Skeletal muscle tissue (tissue), 4 donors: ENCODE data around the gene CHST12. TPM values are rescaled to one million over a fixed set of nuclear protein-coding genes. Genes with fewer than 3 reads are reported as not detected.

Experiments used
- H3K27ac ChIP-seq: one replicate; pipeline ENCODE4 v1.7.0; 2013; ENCODE audit warnings: mild to moderate bottlenecking, low read depth, low read length, inconsistent platforms
- H3K27me3 ChIP-seq, 3 donors: one replicate each; pipeline ENCODE4 v1.7.0; 2013; ENCODE audit warnings: low read length in 3 of 3; ENCODE audit not compliant: control insufficient read depth in 3 of 3, insufficient read depth in 3 of 3
- H3K36me3 ChIP-seq, 3 donors: one replicate each; pipeline ENCODE4 v1.7.0; 2013; ENCODE audit warnings: low read length in 3 of 3; ENCODE audit not compliant: control insufficient read depth in 3 of 3, insufficient read depth in 3 of 3
- H3K4me1 ChIP-seq, 3 donors: one replicate each; pipeline ENCODE4 v1.7.0; 2013; ENCODE audit warnings: low read length in 3 of 3, mild to moderate bottlenecking in 3 of 3; ENCODE audit not compliant: control insufficient read depth in 3 of 3, insufficient read depth in 3 of 3
- H3K4me3 ChIP-seq, 3 donors: one replicate each; pipeline ENCODE4 v1.7.0; 2013; ENCODE audit warnings: low read length in 3 of 3
- H3K9ac ChIP-seq, 3 donors: one replicate each; pipeline ENCODE4 v1.7.0; 2013; ENCODE audit warnings: low read length in 3 of 3, mild to moderate bottlenecking in 3 of 3, moderate library complexity in 2 of 3, low read depth in 1 of 3
- H3K9me3 ChIP-seq, 3 donors: one replicate each; pipeline ENCODE4 v1.7.0; 2013; ENCODE audit warnings: low read length in 3 of 3; ENCODE audit not compliant: control insufficient read depth in 3 of 3
- total RNA-seq: library from RNA; depleted of rRNA; stranded (reverse); fragments of >200 nt; gene quantifications from one replicate; pipeline ENCODE4 v1.2.3, GENCODE V29; 2014
- donor health status: Osteomylitis.

Gene CHST12
- total RNA-seq, 1 donor from 2014 or later: 1.0 TPM

DNA sequence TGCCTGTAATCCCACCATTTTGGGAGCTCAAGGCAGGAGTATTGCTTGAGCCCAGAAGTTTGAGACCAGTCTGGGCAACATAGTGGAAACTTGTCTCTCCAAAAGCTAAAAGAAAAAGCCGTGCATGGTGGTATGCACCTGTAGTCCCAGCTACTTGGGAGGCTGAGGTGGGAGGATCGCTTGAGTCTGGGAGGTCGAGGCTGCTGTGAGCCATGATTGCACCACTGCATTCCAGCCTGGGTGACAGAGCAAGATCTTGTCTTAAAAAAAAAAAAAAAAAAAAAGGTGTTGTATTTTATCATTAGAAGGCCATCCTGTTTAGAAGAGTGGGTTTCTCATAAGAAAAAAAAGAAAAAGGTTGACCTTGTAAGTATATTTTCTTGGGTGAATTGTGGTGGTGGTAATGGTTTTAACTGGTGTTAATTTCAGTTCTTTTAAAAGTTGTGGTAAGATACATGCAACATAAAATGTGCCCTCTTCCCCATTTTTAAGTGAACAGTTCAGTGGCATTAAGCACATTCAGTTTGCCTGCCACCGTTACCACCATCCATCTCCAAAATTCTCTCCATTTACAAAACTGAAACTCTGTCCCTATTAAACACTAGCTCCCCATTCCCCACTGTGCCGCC is 38.1 kb downstream of the CHST12 start:
- no peaks in the 10 kb centered on the region for H3K27me3 ChIP-seq
- H3K36me3 ChIP-seq: peaks cover 0 to 4% (median 3%) of the 10 kb centered on the region in 3 donors
- no peak overlapping the region for H3K4me3 ChIP-seq
- H3K9ac ChIP-seq: no peak overlapping the region
- H3K9me3 ChIP-seq: no peaks in the 10 kb centered on the region
- H3K27ac ChIP-seq: no peak overlapping the region
- peaks cover 0 to 13% (median 0%) of the 10 kb centered on the region in 3 donors for H3K4me1 ChIP-seq

DNA sequence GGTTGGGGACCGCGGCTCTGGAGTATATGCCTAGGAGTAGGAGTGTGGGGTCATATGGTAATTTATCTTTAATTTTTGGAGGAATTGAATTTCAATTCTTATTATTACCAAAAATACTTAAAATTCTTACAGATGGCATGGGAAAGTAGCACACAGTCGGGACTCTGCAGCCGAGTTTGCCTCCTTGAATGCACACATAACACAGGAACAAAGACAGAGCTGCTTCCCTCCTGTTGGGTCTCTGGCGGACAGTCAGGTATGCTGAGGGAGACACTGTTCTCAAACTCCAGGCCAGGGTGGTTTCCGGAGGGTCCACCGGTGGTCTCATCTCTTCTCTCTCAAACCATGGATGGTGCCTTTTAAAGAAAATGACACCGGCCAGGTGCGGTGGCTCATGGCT is 40.1 kb downstream of the CHST12 start:
- peaks cover 0 to 6% (median 0%) of the 10 kb centered on the region in 3 donors for H3K4me1 ChIP-seq
- no peak overlapping the region for H3K4me3 ChIP-seq
- no peaks in the 10 kb centered on the region for H3K9me3 ChIP-seq
- no peak overlapping the region for H3K27ac ChIP-seq
- no peak overlapping the region for H3K9ac ChIP-seq
- H3K27me3 ChIP-seq: no peaks in the 10 kb centered on the region
- peaks cover 0 to 3% (median 0%) of the 10 kb centered on the region in 3 donors for H3K36me3 ChIP-seq

GRCh38 chr7:2444476-2444875 is 41.1 kb downstream of the CHST12 start:
- Histone ChIP-seq H3K27ac (no peak overlapping the region), H3K4me3 (no peak overlapping the region), H3K9ac (no peak overlapping the region), H3K4me1 (peaks cover 0 to 4% (median 0%) of the 10 kb centered on the region in 3 donors), H3K9me3 (no peaks in the 10 kb centered on the region), H3K27me3 (no peaks in the 10 kb centered on the region), H3K36me3 (peaks cover 0 to 3% (median 0%) of the 10 kb centered on the region in 3 donors)

DNA sequence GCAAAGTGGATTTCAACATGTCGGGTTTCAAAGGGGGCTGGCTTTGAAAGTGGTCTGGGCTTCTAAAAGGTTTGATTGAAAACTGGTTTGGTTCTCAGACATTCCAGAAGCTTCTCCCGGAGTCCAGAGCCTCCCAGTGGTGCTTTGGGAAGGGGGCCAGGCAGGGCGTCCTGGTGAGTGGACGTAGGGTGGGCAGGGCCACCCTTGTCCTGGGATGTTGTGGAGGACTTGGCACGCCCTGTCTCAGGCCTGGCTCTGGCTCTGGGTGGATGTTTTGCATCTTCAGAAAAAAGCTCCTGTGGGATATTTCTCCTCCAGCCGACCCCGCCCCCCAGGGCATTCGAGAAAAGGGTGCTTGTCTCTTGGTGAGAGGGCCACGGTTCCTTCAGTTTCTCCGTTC is 41.6 kb downstream of the CHST12 start:
- Histone ChIP-seq H3K4me1 (peaks cover 0 to 2% (median 0%) of the 10 kb centered on the region in 3 donors), H3K27ac (no peak overlapping the region), H3K27me3 (no peaks in the 10 kb centered on the region), H3K4me3 (no peak overlapping the region), H3K36me3 (peaks cover 0 to 3% (median 0%) of the 10 kb centered on the region in 3 donors), H3K9ac (no peak overlapping the region), H3K9me3 (no peaks in the 10 kb centered on the region)

DNA sequence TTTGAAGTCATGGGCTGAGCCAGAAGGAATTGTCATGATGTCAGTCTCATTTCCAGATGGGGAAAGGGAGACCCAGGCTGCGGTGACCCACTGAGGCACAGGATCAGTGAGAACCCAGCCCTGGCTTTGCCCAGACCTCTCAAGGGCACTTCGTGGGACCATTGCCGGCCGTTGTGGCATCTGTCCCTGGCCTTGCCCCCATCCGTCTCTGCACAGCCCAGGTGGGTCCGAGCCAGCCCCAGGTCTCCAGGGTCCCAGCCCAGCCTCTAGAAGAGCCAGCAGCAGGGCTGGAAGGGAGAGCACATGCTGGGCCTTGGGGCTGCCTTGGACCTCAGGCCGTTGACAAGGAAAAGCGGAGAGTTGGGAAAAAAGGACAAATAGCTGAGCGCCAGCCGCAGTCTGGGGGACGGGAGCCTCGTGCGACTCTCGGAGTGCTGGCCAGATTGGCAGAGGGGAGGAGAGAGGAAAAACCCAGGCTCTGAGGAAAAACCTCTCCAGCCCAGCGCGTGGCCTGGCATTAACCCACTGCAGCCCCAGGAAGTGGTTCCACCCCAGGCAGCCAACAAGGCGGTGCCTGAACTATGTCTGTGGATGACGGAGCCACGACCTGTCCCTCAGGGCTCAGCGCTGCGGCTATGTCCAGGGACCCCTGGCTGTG is 42.6 kb downstream of the CHST12 start:
- Histone ChIP-seq H3K36me3 (peaks cover 0 to 3% (median 0%) of the 10 kb centered on the region in 3 donors), H3K27me3 (peaks cover 0 to 4% (median 0%) of the 10 kb centered on the region in 3 donors), H3K27ac (no peak overlapping the region), H3K9ac (no peak overlapping the region), H3K4me1 (no peaks in the 10 kb centered on the region), H3K4me3 (no peak overlapping the region), H3K9me3 (no peaks in the 10 kb centered on the region)

- Histone ChIP-seq H3K4me3 (no peak overlapping the region), H3K9me3 (no peaks in the 10 kb centered on the region), H3K36me3 (peaks cover 0 to 3% (median 0%) of the 10 kb centered on the region in 3 donors), H3K9ac (no peak overlapping the region), H3K27me3 (peaks cover 0 to 4% (median 0%) of the 10 kb centered on the region in 3 donors), H3K27ac (no peak overlapping the region), H3K4me1 (peaks cover 3 to 5% (median 5%) of the 10 kb centered on the region in 3 donors)
Observed at GRCh38 chr7:2446676-2447075, 43.3 kb downstream of the CHST12 start.

DNA sequence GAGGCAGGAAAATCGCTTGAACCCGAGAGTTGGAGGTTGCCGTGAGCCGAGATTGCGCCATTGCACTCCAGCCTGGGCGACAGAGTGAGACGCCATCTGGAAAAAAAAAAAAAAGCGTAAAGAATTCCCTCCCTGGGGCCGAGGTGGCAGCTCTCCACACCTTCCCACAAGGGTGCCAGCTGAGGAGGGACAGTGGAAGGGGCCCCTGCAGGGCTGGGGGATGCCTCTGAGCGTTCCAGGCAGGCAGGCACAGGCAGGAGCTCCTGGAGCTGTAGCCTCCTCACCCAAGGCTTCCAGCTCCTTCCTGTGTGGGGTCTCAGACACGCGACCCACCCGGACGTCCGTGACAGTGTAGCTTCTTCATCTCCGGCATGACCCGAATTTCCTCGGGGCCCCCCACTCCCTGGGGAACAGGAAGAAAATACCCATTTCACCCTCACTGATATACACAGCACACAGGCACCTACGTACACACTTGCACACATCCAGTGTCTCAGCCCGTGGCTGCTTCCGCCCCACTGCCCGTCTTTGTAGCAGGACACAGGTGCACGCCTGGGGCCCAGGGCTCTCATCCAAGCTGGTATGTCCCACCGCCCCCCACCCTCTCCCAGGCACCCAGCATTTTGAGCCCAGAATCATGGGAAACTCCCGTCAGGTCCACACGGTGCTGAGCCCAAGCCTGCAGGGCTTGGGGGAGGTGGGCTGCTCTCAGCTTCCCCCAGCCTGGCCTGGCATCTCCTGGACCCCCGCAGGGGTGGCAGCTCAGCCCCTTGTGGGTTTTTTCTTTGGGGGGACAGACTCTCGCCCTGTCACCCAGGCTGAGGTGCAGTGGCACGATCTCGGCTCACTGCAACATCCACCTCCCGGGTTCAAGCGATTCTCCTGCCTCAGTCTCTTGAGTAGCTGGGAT is 47.0 kb downstream of the CHST12 start:
- H3K4me3 ChIP-seq: no peak overlapping the region
- no peak overlapping the region for H3K27ac ChIP-seq

DNA sequence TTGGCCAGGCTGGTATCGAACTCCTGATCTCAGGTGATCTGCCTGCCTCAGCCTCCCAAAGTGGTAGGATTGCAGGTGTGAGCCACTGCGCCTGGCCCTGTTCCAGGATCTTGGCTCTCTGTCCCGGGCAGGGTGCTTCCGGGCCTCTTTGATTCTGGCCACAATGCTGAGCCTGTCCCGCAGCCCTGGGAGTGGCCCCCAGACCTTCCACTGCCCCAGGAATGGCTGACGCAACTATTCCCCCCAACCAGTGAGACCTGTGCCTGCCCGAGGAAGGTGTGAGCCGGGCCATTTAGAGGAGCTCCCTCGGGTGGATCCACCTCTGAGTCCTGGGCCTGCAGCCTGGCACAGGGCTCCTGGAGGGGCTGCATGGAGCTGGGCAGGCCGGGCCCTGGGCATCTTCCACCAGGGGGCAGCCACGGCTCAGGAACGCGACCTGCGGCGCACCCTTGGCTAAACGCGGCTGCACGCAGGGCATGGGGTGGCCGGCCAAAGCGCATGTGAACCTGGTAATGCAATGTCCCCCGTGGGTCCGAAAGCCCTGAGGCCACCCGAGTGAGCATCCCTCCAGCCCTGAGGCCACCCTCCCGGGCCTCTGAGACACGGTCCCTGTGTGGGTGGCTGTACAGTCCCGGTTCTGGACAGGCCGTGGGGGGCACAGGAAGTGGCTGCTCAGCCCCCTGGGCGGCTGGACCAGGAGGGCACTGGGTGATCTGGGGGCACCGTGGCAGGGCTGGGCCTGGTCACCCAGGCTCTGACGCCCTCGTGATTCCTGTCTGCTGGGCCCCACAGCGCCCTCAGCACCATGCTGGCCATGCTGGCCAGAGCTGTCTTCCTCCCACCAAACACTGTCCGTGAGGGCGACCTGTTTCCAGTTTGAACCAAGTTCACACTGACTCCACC is 48.0 kb downstream of the CHST12 start:
- Histone ChIP-seq H3K27me3 (peaks cover 0 to 4% (median 0%) of the 10 kb centered on the region in 3 donors), H3K27ac (no peak overlapping the region), H3K9ac (peak overlapping the region; percentile 71 to 81 (median 72)), H3K4me3 (peak overlapping the region; percentile 60 to 78 (median 72)), H3K36me3 (no peaks in the 10 kb centered on the region), H3K9me3 (no peaks in the 10 kb centered on the region), H3K4me1 (peaks cover 8 to 11% (median 10%) of the 10 kb centered on the region in 3 donors)

More for the DNA sequence above, 47.0 kb downstream of the CHST12 start:
- no peaks in the 10 kb centered on the region for H3K9me3 ChIP-seq
- peaks cover 0 to 4% (median 0%) of the 10 kb centered on the region in 3 donors for H3K27me3 ChIP-seq
- peaks cover 8 to 11% (median 10%) of the 10 kb centered on the region in 3 donors for H3K4me1 ChIP-seq
- no peak overlapping the region for H3K9ac ChIP-seq
- no peaks in the 10 kb centered on the region for H3K36me3 ChIP-seq

DNA sequence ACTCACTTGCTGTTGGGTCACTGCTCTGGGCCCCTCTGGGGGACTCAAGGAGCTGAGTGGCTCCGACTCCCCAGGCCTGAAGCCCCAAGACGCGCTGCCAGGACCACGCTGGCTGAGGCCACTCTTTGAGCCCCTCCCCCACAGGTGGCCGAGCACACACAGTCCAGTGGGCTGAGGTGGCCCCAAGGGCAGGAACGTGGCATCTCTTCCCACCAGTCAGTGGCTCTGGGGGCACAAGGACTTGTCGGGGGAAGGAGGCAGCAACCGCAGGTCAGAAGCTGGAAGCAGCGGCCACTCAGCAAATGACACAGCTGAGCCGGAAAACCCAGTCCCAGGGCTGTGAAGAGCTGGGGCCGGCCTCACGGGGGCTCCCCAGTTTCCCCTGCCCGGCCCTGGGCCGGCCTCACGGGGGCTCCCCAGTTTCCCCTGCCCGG is 48.7 kb downstream of the CHST12 start:
- Histone ChIP-seq H3K4me3 (peak overlapping the region; percentile 60 to 78 (median 72)), H3K9me3 (no peaks in the 10 kb centered on the region), H3K9ac (peak overlapping the region in 2 of 3 donors; percentile 72 to 81), H3K4me1 (peaks cover 8 to 11% (median 10%) of the 10 kb centered on the region in 3 donors), H3K27ac (no peak overlapping the region), H3K36me3 (no peaks in the 10 kb centered on the region), H3K27me3 (peaks cover 0 to 4% (median 0%) of the 10 kb centered on the region in 3 donors)
